ENCODE results near the gene LRBA. TPM values are rescaled to one million over a fixed set of nuclear protein-coding genes. Genes with fewer than 3 reads are reported as not detected.

LRBA gene
- total and polyA plus RNA-seq, 2 donors (not counting 3 experiments of a cell fraction or from before 2014, with no cell fraction given), result 18.0 to 35.1 TPM

GRCh38 chr4:150418757-150419410, 596.2 kb downstream of the LRBA start:
- intact Hi-C loops (cut with micrococcal nuclease), result no loop called here
- CTCF ChIA-PET, result no interaction called here

More at GRCh38 chr4:150418757-150419410, 596.2 kb downstream of the LRBA start:
- H3K9me3 ChIP-seq (replicated peaks; ENCODE audit: control insufficient read depth, insufficient read depth, low read length), result no peaks in the 10 kb centered on the region
- no peak overlapping the region for H2AFZ ChIP-seq (ENCODE audit: low read depth, low read length)
- no peak overlapping the region for H3K4me2 ChIP-seq (ENCODE audit: insufficient read depth, low read length)
- H4K20me1 ChIP-seq (replicated peaks; ENCODE audit: control insufficient read depth, extremely low read depth, insufficient read depth, low read length), result no peaks in the 10 kb centered on the region
- no peaks in the 10 kb centered on the region for H3K27me3 ChIP-seq (ENCODE audit: control insufficient read depth in 2 of 2, insufficient read depth in 2 of 2, low read length in 2 of 2)
- no peaks in the 10 kb centered on the region for H3K4me1 ChIP-seq (ENCODE audit: control insufficient read depth, extremely low read depth, insufficient read depth, low read length)
- no peak overlapping the region for H3K4me3 ChIP-seq (replicated peaks in 1 of 3; ENCODE audit: insufficient read depth in 1 of 3, low read depth in 1 of 3, low read length in 3 of 3)
- POLR2A ChIA-PET, result no interaction called here
- H3K27ac ChIP-seq (ENCODE audit: insufficient read depth, low read depth, low read length), result no peak overlapping the region
- FAIRE-seq (no peak), DNase-seq (ENCODE audit: low read depth, low spot score) (no peak)
- TF ChIP-seq EZH2 (IDR thresholded peaks at IDR 0.05; ENCODE audit: borderline replicate concordance, low read depth, low read length, severe bottlenecking), result no peak
- no peak for TF ChIP-seq JUN (IDR thresholded peaks at IDR 0.05; ENCODE audit: borderline replicate concordance, insufficient read depth, insufficient read length, low read depth)
- TF ChIP-seq, protein P1, sequence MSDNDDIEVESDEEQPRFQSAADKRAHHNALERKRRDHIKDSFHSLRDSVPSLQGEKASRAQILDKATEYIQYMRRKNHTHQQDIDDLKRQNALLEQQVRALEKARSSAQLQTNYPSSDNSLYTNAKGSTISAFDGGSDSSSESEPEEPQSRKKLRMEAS (IDR thresholded peaks at IDR 0.05; ENCODE audit: insufficient read depth, insufficient read length), result no peak
- no peak for TF ChIP-seq POLR2A (IDR thresholded peaks at IDR 0.05; ENCODE audit: low read depth, low read length)
- TF ChIP-seq FOS (IDR thresholded peaks at IDR 0.05; ENCODE audit: borderline replicate concordance, insufficient read depth, low read length), result no peak
- TF ChIP-seq MYC (IDR thresholded peaks at IDR 0.05; ENCODE audit: low read depth, low read length), result no peak
- TF ChIP-seq POLR2AphosphoS5 (IDR thresholded peaks at IDR 0.05; ENCODE audit: insufficient read depth, low read depth, low read length), result no peak
- TF ChIP-seq, protein P2, sequence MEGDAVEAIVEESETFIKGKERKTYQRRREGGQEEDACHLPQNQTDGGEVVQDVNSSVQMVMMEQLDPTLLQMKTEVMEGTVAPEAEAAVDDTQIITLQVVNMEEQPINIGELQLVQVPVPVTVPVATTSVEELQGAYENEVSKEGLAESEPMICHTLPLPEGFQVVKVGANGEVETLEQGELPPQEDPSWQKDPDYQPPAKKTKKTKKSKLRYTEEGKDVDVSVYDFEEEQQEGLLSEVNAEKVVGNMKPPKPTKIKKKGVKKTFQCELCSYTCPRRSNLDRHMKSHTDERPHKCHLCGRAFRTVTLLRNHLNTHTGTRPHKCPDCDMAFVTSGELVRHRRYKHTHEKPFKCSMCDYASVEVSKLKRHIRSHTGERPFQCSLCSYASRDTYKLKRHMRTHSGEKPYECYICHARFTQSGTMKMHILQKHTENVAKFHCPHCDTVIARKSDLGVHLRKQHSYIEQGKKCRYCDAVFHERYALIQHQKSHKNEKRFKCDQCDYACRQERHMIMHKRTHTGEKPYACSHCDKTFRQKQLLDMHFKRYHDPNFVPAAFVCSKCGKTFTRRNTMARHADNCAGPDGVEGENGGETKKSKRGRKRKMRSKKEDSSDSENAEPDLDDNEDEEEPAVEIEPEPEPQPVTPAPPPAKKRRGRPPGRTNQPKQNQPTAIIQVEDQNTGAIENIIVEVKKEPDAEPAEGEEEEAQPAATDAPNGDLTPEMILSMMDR (IDR thresholded peaks at IDR 0.05; ENCODE audit: extremely low read depth in 1 of 2, insufficient read depth in 1 of 2, low read depth in 1 of 2, low read length in 2 of 2), result no peak
- TF ChIP-seq GATA2 (IDR thresholded peaks at IDR 0.05; ENCODE audit: insufficient read depth, insufficient read length, low read depth, low read length), result no peak
- no peaks in the 10 kb centered on the region for H3K36me3 ChIP-seq (ENCODE audit: control insufficient read depth in 2 of 2, extremely low read depth in 1 of 2, insufficient read depth in 2 of 2, low read length in 2 of 2)
- H3K9me1 ChIP-seq (replicated peaks; ENCODE audit: control insufficient read depth, extremely low read depth, insufficient read depth, low read length), result no peaks in the 10 kb centered on the region
- no TSS peak for BruUV-seq (replicated peaks)
- H3K79me2 ChIP-seq (ENCODE audit: control insufficient read depth, insufficient read depth, low read length), result no peaks in the 10 kb centered on the region
- dilution Hi-C loops (cut with MboI; ENCODE audit: extremely low pct_ligation_motif_present, low sequenced_read_pairs), result no loop called here
- no peak overlapping the region for H3K9ac ChIP-seq (replicated peaks; ENCODE audit: extremely low read depth, insufficient read depth, low read length)
